NCI-H82 (cell line): ENCODE measurements around the gene HHATL.

Source experiments
- DNase-seq: peaks from one replicate; lab custom pipeline; 2025; lab: John Stamatoyannopoulos, UW

HHATL gene

DNA sequence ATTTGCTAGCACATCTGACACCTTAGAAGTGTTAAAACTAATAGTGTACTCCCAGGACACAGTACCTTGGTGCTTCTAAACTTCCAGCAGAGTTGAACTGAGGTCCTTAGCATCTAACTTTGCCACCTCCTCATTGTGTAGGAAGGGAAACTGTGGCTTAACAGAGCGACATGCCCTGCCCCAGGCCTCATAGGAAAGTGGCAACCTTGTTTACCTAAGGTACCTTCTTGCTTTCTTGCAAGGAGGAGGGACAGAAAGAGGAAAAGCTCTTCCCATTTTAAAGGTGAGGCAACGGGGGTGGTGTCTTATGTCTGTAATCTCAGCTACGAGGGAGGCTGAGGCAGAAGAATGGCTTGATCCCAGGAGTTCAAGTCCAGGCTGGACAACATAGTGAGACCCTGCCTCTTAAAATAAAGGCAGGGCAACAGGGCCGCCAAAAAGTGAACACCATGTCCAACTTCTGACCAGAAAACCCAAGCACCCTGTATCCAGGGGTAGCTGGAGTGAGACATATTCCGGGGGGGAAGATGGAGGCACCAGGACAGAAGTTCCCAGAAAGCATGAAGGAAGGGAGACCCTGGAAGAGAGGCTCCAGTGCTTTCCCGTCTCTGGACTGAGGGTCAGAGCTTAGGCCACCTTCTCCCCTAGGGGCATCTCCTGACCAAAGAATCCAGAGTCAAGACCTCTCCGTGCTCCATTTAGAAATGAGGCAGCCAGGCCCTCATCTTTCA lies 17.8 kb downstream of the HHATL start:
- no peak for DNase-seq

DNA sequence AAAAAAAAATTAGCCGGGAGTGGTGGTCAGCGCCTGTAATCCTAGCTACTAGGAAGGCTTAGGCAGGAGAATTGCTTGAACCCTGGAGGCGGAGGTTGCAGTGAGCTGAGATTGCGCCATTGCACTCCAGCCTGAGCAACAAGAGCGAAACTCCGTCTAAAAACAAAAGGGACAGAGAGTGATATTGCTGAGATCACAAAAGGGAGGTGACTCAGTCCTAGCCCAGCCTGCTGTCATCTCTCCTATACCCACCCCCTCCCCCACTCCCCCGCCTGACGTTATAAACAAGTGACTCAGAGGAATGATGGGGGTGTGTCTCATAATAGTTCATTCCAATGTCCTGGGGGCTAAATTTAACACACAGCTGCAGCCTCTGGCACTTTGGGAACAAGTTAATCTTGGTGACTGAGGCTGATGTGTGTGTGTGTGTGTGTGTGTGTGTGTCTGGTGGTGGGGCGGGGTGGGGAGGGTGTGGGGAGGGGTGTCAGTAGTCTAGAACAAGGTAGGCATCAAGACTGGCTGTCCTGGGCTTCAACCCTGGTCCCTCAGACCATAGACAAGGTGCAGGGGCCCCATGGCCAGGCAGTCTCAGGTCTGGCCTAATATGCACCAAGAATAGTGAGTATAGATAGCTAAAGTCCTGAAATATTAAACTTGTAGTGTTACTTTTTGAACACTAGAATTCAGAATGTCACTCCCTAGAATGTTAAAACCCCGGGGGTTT lies 18.6 kb downstream of the HHATL start:
- DNase-seq, result no peak

DNA sequence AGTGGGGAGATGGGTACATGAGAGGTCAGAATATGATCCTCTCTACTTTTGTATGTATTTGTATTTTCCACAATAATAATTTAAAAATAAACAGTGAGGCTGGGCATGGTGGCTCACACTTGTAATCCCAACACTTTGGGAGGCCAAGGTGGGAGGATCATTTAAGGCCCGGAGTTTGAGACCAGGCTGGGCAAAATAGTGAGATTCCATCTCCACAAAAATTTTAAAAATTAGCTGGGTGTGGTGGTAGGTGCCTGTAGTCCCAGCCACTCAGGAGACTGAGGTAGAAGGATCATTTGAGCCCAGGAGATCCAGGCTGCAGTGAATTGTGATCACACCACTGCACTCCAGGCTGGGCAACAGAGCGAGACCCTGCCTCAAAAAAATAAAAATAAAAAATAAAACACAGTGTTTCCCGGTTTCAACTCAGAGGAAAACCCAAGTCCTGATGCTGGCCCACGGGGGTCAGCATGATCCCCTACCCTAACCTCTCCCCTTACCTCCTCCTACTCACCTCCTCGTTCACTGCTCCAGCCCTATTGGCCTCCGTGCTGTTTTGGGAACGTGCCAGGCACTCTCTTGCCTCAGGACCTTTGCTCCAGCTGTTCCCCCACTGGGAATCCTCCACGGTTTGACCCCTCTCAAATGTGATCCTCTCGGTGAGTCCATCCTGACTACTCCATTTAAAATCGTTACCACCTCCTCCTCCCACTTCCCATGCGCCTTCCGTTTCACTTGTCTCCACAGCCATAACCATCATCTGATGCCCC lies 20.1 kb downstream of the HHATL start:
- no peak for DNase-seq

DNA sequence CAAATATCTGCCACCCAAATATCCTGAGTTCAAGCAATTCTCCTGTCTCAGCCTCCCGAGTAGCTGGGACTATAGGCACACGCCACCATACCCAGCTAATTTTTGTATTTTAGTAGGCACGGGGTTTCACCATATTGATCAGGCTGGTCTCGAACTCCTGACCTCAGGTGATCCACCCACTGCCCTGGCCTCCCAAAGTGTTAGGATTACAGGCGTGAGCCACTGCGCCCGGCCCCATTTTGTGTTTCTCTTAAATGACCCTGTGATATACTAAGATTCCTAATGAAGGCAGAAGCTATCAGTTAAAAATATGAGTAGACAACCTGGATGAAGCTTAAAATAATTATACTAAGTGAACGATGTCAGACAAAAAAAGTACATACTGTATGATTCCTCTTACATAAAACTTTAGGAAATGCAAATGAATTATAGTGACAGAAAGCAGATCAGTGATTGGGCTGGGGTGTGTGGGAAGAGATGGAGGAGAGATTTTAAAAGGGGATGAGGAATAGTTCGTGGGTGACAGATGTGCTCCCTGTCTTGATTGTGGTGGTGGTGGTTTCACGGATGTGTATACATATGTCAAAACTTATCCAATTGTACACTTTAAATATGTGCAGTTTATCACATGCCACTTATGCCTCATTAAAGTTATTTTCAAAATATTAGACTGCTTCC lies 21.1 kb downstream of the HHATL start:
- DNase-seq, result no peak

DNA sequence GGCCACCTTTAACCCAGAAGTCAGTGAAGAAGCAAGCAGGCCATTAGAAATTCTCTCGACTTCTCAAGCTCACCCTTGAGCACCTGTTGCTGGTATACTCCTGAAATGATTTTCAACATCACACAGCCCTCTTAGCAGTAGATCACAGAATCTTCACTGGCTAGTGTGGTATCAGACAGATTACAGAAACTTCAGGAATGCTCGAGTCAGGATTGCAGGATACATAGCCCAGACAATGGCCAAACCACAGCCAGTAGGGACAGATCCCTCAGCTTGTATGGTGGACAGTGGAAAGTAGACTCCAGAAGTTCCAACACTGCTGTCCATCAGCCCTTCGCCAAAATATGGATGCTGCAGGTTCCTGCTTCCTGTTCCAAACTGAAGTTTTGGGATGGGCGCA lies 21.8 kb downstream of the HHATL start:
- no peak for DNase-seq

DNA sequence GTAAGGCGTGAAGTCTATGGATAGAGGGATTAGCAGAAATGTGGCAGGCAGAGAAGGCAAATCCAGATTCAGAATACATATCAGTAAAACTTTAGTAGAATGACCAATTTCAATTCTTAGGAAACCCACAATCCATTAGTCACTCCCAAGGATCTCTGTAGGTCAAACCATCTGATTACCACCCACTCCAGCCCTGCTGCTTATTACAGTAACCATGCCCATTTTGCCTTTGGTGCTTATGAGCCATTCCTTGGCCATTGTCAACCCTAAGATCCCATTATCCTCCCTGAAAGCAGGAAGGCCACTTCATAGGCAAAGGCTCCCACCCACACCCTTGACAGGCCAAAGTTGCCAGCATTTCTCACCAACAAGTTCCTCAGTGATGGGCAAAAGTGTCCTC lies 22.3 kb downstream of the HHATL start:
- DNase-seq, result no peak

DNA sequence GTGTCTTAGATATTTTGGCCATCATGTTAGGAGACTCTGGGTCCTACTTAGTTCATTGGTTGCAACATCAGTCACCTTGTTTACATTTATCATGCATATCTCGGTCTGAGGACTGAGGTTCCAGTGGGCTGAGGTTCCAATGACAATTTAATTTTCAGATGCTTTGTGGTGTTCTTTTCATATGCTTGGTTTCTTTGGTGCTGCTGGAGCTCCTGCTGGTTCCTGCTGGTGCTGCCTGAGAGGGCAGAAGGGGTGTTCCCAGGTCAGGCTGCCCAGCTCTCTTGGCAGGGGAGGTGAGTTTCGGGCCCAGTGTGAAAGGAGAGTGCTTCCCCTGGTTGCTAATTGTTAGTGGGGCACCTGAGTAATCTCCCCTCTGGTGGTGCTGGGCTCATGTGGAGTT lies 24.2 kb downstream of the HHATL start:
- no peak for DNase-seq

DNA sequence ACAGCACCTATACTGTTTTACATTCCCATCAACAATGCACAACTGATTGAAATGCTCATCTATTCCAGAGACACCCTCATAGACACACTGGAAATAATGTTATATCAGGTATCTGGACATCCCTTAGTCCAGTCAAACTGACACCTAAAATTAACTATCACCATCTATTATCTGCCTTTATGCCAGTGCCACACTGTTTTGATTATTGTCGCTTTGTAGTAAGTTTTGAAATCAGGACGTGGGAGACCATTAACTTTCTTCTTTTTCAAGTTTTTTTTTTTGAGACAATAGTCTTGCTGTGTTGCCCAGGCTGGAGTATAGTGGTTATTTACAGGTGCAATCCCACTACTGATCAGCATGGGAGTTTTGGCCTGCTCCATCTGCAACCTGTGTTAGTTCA lies 26.7 kb downstream of the HHATL start:
- DNase-seq, result no peak

DNA sequence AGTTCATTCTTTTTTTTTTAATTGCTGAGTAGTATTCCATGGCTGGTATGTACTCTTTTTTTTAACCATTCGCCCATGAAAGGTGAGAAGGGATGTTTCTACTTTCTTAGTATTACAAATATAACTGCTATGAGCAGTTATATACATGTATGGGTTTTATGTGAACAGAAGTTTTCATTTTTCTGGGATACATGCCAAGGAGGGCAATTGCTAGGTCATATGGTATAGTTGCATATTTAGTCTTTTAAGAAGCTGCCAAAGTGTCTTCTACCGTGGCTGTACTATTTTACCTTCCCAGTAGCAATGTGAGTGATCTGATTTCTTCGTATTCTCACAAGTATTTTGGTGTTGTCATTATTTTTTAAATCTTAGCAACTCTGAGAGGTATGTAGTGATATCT lies 28.5 kb downstream of the HHATL start:
- no peak for DNase-seq

DNA sequence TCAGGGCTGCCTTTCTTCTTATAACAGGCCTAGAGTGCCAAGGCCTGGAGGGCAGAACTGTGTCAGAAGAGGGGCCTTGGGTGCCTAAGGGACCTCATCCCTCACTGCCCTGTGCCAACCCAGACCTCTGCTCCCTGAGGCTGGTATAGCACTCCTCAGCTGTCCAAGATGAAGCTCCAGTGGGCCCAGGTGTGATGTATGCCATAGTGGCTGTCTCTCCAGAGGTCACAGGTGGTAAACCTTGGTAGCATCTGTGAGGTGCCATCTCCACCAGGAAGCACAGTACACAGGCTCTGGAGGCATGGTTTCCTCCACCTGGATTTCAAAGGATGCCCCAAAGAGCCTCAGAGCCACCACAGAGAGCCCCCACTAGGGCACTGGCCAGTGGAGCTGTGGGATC lies 29.5 kb downstream of the HHATL start:
- no peak for DNase-seq

DNA sequence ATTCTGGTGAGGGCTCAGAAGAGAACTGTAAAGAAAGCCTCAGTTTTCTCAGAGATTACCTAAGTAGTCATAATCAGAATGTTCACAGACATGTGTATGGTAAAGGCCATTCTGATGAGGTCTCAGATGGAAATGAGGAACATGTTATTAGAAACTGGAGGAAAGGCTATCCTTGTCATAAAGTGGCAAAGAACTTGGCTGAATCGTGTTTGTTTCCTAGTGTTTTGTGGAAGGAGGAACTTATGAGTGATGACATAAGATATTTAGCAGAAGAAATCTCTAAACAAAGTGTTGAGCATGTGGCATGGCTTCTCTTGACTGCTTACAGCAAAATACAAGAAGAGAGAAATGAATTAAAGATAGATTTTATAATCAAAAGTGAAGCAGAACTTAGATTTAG lies 30.1 kb downstream of the HHATL start:
- DNase-seq, result no peak

DNA sequence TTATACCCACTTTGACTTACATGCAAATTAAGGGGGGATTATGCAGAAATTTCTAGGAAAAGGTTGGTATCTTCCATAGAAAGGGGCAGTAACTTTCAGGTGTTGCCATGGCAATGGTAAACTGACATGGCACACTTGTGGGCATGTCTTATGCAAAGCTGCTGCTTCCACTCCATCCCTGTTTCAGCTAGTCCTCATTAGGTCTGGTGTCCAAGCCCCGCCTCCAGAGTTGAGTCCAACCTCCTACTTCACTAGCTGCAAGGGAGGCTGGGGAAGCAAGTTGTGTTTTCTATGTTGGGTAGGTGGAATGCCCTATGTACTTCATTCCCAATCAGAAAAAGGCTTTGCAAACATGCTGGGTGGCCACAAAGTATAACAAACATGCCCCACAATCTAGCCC lies 31.9 kb downstream of the HHATL start:
- no peak for DNase-seq

DNA sequence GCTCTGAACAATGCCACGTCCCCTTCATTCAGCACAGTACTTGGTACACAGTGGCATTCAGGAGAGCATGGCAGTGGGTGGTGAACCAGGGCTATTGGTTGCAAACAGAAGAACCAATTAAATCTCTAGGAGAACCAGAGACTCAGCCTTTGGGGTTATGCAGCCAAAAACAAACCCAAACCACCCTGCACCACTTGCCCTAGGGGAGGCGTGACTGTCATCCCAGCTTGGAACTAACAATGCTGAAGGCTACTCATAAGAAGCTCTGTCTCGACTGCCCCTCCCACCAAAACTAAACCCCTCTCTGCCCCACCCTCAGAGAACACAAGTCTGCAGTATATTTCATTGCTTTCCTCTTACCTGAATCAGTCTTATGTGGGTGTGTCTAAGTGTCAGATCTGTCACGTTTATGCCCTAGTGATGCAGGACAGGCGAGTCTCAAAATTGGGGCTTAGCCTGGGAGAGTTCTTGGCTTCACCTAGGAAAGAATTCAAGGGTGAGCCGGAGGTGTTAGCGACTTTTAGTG lies 32.5 kb downstream of the HHATL start:
- no peak for DNase-seq

DNA sequence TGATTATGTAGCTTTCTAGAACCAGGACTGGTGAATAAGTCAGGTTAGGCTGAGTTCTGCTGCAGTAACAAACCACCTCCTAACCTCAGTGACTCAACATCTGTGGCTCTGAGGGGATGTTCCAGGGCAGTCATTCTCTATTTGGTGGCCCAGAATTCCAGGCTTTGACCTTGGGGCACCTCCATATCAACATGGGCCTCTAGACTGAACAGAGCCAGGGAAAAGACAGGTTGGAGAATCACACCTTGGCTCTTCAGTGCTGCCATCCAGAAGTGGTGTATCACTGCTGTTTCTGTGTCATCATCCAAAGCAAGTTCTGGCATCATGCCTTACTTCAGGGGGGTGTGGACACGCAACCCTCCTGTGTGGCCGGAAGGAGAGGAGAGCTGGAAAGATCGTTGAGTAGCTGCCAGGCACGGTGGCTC lies 33.8 kb downstream of the HHATL start:
- DNase-seq, result no peak

DNA sequence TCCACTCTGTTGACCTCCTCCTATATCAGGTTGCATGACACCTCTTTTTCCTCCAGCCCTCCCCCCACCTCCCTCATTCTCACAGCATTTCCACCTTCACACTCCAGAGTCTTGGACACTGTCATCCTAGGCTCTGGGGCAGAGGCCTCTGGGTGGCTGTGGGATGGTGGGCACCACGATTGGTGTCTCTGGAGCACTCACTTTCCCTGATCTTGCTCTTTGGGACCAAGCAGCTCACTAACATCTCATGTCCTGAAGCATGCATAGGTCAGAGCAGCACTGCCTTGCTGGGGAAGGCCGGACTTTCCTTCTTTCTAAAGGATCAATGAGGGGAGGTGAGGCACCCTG lies 34.2 kb downstream of the HHATL start:
- no peak for DNase-seq

DNA sequence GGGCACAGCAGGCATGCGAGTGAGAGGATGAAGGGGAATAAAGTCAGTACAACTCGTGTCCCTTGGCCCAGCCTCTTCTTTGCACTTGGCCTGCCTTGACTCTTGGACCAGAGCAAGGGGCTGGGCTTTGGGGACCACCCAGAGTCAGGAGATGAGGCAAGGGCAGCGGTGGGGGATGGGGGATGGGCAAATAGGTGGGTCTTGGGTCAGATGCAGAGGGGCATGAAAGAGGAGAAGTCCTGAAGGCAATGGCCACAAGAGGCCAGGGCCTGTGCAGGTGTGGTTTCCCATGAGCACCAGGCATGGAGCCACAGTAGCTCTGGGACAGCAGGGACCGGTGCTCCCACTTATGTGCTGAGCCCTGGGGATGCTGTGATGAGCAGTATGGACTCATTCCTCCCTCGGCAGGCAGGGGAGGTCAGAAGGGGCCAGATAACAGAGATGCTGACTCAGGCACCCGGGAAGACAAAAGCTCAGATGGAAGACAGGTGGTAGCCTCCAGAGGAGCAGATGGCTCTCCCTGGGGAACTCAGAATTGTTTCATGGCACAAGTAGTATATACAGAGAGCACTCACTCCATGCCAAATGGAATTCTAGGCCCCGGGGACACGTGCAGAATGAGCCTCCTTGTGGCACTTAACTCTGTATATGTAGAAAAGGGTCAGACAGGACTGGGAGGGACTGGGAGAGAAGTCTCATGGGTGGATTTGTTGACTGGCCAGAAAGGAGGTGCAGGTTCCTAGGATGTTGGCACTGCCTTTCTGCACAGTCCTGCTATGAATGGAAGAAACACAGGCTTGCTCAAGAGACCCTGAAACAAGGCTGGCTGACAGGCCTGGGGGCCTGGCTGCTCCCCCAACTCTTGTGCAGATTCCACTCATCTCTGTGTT lies 34.8 kb downstream of the HHATL start:
- peak; percentile 90 for DNase-seq

DNA sequence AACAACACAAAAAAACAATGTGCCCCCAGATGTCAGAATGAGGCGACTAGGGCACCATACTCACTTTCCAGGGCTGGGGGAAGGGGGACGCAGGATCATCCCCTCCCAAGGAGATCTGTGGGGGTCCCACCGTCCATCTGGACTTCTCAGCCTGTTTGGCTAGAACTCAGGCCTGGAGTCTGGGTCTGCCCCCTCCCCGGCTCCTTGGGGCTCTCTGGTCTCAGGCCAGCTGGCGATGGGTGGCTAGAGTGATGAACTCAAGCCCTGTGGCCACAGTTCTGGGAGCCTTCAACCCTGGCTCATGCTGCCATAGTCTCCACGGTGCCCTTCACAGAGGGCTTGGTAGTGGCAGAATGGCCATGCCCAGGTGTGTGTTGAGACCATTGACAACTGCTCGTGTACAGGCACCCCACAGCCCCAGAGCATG lies 35.5 kb downstream of the HHATL start:
- DNase-seq, result no peak

DNA sequence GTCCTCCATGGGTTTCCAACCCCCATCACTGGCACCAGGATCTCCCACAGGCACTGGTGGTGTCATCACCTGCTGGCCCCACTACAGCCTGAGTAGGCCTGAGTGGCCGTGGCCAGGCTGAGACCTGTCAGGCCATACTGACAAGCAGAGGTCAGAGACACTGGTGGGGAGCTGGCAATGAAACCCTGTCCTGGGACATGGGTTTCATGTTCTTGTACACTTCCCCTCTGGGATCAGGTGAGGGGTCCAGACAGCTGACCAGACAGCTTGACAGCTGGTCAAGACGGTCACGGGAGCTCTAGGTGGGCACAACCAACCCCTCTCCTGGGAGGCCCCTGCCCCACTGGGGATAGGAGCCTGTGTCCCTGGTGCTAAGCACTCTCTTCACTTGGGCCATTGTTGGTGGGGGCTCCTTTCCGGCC lies 36.0 kb downstream of the HHATL start:
- no peak for DNase-seq

DNA sequence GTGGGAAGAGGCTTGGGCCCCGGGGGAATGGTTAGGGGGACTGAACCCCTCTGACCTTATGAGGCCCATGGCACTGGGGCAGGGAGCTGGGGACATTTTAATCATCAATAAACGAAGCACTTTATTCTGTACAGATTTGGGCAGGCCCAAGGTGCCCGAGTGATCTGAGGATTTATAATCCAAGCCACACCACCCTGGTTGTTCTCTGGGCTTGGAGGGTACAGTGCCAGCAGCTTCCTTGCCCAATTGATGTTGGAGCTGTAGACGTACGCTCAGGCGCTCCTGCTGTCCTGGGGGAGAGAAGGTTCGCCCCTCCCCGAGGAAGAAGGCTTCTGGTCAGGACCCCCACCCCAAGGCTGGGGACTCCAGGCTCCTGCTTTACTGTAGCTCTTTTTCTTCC lies 36.6 kb downstream of the HHATL start:
- no peak for DNase-seq

DNA sequence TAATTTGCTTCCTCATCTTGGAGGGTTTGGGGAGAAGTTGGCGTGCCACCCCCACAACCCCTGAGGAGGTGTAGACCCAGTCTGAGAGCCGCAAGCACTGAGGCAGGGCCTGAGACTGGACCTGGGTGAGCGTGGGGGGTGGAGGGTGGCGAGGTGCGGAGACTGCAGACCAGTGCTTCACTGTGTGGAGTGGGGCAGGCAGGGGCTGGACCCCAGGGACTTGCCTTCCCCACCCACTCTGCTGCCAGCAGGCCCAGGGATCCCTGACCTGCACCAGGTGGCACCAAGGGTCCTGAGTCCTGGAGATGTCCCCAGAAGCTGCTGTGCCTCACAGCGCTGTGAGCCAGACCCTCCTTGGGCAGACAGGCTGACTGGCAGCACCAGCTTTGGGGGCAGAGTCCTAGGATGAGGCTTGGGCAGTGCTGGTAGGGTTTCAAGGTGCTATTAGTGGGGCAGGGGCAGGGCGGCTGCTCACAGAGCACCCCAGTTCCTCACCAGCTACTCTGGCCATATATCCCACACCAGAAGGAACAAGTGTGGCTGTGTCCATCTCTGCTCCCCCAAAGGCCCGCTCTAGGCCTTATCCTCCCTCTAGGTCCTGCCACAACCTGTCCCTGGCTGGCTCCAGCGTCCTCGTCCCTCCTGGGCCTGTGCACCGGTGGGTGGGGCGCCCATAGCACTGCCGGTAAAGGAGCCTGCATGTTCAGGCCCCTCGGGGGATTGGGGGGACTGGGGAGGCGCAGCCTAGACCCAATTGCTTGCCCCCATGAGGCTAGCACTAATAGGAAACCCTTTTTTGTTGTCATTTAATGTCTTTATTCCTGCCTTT lies 37.3 kb downstream of the HHATL start:
- DNase-seq, result no peak
